OCI-LY3 (cell line): ENCODE results near the gene NTRK2.

ENCODE experiments used
- EZH2phosphoT487 ChIP-seq: fragments of 200-600 bp; shearing (Covaris generic); IDR thresholded peaks from 2 replicates; pipeline ENCODE4 v1.6.1; 2018; ENCODE audit warnings: antibody characterized with exemption, mixed run types, low read depth
- TF ChIP-seq, protein P1 (sequence below): fragments of 200-600, 300-600 bp; sonication (generic); IDR thresholded peaks from 2 replicates; pipeline ENCODE4 v1.5.1; 2014; ENCODE audit warnings: antibody characterized with exemption, low read length, low read depth

DNA sequence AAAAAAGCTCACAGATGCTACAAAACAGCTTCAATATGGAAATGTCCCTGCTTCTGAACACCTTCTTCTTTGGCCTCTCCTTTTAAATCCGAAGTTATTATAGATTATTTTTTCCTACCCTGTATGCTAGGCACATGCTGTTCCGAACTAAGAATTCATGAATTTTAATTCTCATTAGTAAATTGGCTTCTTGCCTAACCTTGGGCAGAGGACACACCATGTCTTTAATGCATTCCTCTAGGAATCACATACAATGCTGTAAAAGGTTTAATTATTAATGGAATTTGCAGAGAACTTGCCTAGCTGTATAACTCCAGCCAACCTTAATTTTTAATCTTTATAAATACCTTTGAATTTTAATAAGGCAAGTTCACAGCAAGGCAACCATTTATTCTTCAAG lies 234.4 kb downstream of the NTRK2 start:
- TF ChIP-seq, protein P1, sequence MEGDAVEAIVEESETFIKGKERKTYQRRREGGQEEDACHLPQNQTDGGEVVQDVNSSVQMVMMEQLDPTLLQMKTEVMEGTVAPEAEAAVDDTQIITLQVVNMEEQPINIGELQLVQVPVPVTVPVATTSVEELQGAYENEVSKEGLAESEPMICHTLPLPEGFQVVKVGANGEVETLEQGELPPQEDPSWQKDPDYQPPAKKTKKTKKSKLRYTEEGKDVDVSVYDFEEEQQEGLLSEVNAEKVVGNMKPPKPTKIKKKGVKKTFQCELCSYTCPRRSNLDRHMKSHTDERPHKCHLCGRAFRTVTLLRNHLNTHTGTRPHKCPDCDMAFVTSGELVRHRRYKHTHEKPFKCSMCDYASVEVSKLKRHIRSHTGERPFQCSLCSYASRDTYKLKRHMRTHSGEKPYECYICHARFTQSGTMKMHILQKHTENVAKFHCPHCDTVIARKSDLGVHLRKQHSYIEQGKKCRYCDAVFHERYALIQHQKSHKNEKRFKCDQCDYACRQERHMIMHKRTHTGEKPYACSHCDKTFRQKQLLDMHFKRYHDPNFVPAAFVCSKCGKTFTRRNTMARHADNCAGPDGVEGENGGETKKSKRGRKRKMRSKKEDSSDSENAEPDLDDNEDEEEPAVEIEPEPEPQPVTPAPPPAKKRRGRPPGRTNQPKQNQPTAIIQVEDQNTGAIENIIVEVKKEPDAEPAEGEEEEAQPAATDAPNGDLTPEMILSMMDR, result no peak
- TF ChIP-seq EZH2phosphoT487, result no peak
